Progenitor cell of endocrine pancreas (in vitro differentiated cells): Measurements from ENCODE around the gene UQCRC1. TPM values are rescaled to one million over a fixed set of nuclear protein-coding genes. Genes with fewer than 3 reads are reported as not detected.

Source experiments
- DNase-seq: peaks from one replicate; pipeline ENCODE4 v3.0.0; 2021; ENCODE audit warnings: low spot score; ENCODE audit not compliant: unreplicated experiment
- H3K27ac Mint-ChIP-seq: 2 replicates; pipeline ENCODE4 v1.8.0; 2021; ENCODE audit warnings: mild to moderate bottlenecking, moderate library complexity, mixed read lengths
- H3K27me3 Mint-ChIP-seq: 2 replicates; pipeline ENCODE4 v1.8.0; 2021; ENCODE audit warnings: mixed read lengths
- H3K36me3 Mint-ChIP-seq: 2 replicates; pipeline ENCODE4 v1.8.0; 2022; ENCODE audit warnings: mixed read lengths; ENCODE audit not compliant: insufficient read depth
- H3K4me1 Mint-ChIP-seq: 2 replicates; pipeline ENCODE4 v1.8.0; 2021; ENCODE audit warnings: low read depth, mixed read lengths
- H3K4me3 Mint-ChIP-seq: 2 replicates; pipeline ENCODE4 v1.8.0; 2021; ENCODE audit warnings: low read depth, mild to moderate bottlenecking, moderate library complexity, mixed read lengths
- H3K9me3 Mint-ChIP-seq: 2 replicates; pipeline ENCODE4 v1.8.0; 2021; ENCODE audit warnings: low read depth, mixed read lengths
- total RNA-seq: library from RNA; stranded (reverse); gene quantifications from 2 replicates; pipeline ENCODE4 v1.2.1, GENCODE V29; 2021
- TF ChIP-seq, protein P1 (sequence below): fragments of 200-600 bp; sonication (generic); IDR thresholded peaks from one replicate; pipeline ENCODE4 v1.5.0; 2021; ENCODE audit warnings: antibody characterized with exemption, mild to moderate bottlenecking; ENCODE audit not compliant: unreplicated experiment

UQCRC1 gene
- total RNA-seq, 1 donor from 2014 or later = 219 TPM

DNA sequence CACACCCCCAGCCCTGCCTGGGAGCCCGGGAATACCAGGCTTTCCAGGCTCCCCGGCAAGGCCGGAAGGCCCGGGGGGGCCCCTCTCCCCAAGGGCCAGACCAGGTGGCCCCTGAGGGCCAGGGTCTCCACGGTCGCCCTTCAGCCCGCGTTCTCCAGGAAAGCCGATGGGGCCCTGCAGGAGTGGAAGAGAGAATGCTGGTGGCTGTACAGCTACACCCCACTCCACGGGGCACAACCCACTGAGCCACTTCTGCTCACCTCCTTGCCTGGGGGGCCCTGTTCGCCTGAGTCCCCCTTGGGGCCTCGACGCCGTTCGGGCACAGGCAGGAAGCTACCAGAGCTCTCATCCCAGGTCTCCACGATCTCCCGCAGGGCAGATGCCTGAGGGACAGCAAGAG is 34.1 kb downstream of the UQCRC1 start:
- Mint-ChIP-seq H3K4me3 (no peak overlapping the region), H3K4me1 (no peaks in the 10 kb centered on the region), H3K27ac (no peak overlapping the region), H3K36me3 (no peaks in the 10 kb centered on the region), H3K9me3 (no peaks in the 10 kb centered on the region), H3K27me3 (no peaks in the 10 kb centered on the region)
- TF ChIP-seq, protein P1, sequence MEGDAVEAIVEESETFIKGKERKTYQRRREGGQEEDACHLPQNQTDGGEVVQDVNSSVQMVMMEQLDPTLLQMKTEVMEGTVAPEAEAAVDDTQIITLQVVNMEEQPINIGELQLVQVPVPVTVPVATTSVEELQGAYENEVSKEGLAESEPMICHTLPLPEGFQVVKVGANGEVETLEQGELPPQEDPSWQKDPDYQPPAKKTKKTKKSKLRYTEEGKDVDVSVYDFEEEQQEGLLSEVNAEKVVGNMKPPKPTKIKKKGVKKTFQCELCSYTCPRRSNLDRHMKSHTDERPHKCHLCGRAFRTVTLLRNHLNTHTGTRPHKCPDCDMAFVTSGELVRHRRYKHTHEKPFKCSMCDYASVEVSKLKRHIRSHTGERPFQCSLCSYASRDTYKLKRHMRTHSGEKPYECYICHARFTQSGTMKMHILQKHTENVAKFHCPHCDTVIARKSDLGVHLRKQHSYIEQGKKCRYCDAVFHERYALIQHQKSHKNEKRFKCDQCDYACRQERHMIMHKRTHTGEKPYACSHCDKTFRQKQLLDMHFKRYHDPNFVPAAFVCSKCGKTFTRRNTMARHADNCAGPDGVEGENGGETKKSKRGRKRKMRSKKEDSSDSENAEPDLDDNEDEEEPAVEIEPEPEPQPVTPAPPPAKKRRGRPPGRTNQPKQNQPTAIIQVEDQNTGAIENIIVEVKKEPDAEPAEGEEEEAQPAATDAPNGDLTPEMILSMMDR = no peak
- DNase-seq = no peak

DNA sequence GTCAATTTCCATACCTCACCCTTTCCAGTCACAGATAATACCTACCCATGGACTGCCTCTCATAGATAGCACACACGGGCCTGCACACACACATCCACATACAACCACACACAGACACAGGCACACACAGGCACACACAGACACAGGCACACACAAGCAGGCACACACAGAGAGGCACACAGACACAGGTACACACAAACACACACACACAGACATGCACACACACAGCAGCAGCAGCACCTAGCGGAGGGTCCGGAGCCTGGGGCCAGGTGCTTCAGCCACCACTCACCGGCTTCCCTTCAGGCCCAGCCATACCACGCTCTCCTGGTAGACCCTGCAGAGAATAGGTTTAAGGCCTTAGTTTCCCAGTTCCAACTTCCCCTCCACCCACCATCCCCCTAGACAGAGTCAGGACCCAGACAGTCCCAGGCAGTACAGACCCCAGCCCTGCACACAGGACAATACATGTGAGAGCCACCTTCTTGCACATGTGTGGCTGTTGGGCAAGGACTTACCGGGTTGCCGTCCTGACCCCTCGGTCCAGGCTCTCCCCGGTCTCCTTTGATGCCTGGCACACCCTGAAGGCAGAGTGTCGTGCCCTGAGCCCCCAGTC is 35.4 kb downstream of the UQCRC1 start:
- H3K4me1 Mint-ChIP-seq = no peaks in the 10 kb centered on the region
- H3K4me3 Mint-ChIP-seq = no peak overlapping the region
- H3K9me3 Mint-ChIP-seq = no peaks in the 10 kb centered on the region
- TF ChIP-seq, protein P1 = no peak
- no peaks in the 10 kb centered on the region for H3K36me3 Mint-ChIP-seq
- no peak overlapping the region for H3K27ac Mint-ChIP-seq
- DNase-seq = no peak
- H3K27me3 Mint-ChIP-seq = no peaks in the 10 kb centered on the region

GRCh38 chr3:48572517-48572916 is 36.9 kb downstream of the UQCRC1 start:
- TF ChIP-seq, protein P1 = no peak
- Mint-ChIP-seq H3K36me3 (no peaks in the 10 kb centered on the region), H3K4me1 (no peaks in the 10 kb centered on the region), H3K27me3 (no peaks in the 10 kb centered on the region), H3K4me3 (no peak overlapping the region), H3K9me3 (no peaks in the 10 kb centered on the region), H3K27ac (no peak overlapping the region)
- DNase-seq = no peak

GRCh38 chr3:48571938-48572337 is 37.5 kb downstream of the UQCRC1 start:
- DNase-seq = no peak
- Mint-ChIP-seq H3K4me3 (no peak overlapping the region), H3K36me3 (no peaks in the 10 kb centered on the region), H3K9me3 (no peaks in the 10 kb centered on the region), H3K27me3 (no peaks in the 10 kb centered on the region), H3K27ac (no peak overlapping the region), H3K4me1 (no peaks in the 10 kb centered on the region)
- TF ChIP-seq, protein P1 = no peak

DNA sequence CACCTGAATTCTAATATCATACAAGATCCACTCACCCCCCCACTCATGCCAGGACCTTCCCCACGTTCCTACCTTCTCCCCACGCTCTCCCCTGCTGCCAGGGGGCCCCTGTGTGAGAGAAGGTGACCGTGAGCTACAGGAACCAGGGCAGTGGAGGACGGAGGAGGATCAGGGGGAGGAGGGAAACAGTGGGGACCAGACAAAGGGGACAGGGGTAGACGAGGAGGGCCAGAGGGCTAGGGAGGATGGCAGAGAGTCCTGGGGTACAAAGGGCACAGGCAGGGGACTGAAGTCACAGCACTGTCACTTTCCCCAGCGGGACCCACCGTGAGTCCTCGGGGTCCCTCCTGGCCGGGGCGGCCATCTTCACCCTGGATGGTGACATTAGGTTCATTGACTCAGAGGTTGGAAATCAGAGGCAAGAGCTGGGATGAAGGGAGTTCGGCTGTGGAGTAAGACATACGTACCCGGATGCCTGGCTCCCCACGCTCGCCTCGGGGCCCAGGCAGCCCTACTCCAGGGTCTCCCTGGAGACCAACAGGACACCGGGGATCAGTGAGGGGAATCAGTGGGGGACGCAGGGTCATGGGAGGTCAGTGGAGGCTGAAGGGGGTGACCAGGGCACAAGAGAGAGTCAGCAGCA is 39.5 kb downstream of the UQCRC1 start:
- Mint-ChIP-seq H3K27ac (peak overlapping the region; percentile 62), H3K36me3 (no peaks in the 10 kb centered on the region)

More for the DNA sequence above, 39.5 kb downstream of the UQCRC1 start:
- TF ChIP-seq, protein P1 = no peak
- Mint-ChIP-seq H3K9me3 (no peaks in the 10 kb centered on the region), H3K4me1 (no peaks in the 10 kb centered on the region), H3K4me3 (no peak overlapping the region), H3K27me3 (no peaks in the 10 kb centered on the region)
- no peak for DNase-seq
